Measurements from ENCODE around the gene LMCD1. TPM values are rescaled to one million over a fixed set of nuclear protein-coding genes. Genes with fewer than 3 reads are reported as not detected.

LMCD1 gene
- polyA plus RNA-seq, 1 of the 3 experiments (the other 2 are of a cell fraction), result 23.6 TPM

DNA sequence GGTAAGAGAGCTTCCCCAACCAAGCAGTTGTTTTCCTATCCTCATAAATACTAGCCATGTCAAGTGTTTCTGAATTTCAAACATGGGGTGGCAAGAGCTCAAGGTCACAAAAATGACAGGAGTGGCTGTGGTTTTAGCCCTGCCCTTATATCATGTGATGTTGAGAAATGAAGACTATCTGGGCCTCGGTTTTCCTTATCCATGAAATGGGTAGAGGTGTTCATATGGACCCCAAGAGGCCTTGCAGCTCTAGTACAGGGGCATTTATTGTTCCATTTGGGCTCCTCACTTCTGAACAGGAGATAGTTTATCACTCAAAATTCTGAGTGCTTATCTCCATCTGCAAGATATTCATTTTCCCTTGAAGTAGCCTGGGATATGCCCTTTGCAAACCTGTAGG lies 35.8 kb downstream of the LMCD1 start:
- ChIA-PET CTCF (interaction anchor here (1.0 kb wide), 1 partner anchor 9 kb away, joined by 4 read pairs; no protein-coding TSS in a partner anchor), POLR2A (no interaction called here)
- no peaks in the 10 kb centered on the region for H3K27me3 ChIP-seq (ENCODE audit: insufficient read depth)
- no peaks in the 10 kb centered on the region for H3K9me2 ChIP-seq
- H3K4me2 ChIP-seq, result no peak overlapping the region
- no peaks in the 10 kb centered on the region for H3F3A ChIP-seq (replicated peaks; ENCODE audit: insufficient read depth)
- H4K20me1 ChIP-seq (ENCODE audit: insufficient read depth), result no peaks in the 10 kb centered on the region
- H3K9ac ChIP-seq, result no peak overlapping the region
- no peak for DNase-seq
- no peaks in the 10 kb centered on the region for H3K9me3 ChIP-seq
- H3K27ac ChIP-seq (ENCODE audit: low read depth in 2 of 2, low read length in 1 of 2), result no peak overlapping the region
- TF ChIP-seq JUND (IDR thresholded peaks at IDR 0.05), result no peak
- no peak for TF ChIP-seq YY1 (IDR thresholded peaks at IDR 0.05; ENCODE audit: low read depth)
- no peak for TF ChIP-seq SMC3 (IDR thresholded peaks at IDR 0.05; ENCODE audit: low read depth, low read length)
- no peak for TF ChIP-seq FOXJ3 (CRISPR knock-in tag; IDR thresholded peaks at IDR 0.05)
- TF ChIP-seq, protein P1, sequence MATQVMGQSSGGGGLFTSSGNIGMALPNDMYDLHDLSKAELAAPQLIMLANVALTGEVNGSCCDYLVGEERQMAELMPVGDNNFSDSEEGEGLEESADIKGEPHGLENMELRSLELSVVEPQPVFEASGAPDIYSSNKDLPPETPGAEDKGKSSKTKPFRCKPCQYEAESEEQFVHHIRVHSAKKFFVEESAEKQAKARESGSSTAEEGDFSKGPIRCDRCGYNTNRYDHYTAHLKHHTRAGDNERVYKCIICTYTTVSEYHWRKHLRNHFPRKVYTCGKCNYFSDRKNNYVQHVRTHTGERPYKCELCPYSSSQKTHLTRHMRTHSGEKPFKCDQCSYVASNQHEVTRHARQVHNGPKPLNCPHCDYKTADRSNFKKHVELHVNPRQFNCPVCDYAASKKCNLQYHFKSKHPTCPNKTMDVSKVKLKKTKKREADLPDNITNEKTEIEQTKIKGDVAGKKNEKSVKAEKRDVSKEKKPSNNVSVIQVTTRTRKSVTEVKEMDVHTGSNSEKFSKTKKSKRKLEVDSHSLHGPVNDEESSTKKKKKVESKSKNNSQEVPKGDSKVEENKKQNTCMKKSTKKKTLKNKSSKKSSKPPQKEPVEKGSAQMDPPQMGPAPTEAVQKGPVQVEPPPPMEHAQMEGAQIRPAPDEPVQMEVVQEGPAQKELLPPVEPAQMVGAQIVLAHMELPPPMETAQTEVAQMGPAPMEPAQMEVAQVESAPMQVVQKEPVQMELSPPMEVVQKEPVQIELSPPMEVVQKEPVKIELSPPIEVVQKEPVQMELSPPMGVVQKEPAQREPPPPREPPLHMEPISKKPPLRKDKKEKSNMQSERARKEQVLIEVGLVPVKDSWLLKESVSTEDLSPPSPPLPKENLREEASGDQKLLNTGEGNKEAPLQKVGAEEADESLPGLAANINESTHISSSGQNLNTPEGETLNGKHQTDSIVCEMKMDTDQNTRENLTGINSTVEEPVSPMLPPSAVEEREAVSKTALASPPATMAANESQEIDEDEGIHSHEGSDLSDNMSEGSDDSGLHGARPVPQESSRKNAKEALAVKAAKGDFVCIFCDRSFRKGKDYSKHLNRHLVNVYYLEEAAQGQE (IDR thresholded peaks at IDR 0.05; ENCODE audit: low read depth, low read length), result no peak
- no peak for TF ChIP-seq ZBTB33 (IDR thresholded peaks at IDR 0.05; ENCODE audit: borderline replicate concordance, low read depth)
- TF ChIP-seq PBX3 (IDR thresholded peaks at IDR 0.05), result no peak
- TF ChIP-seq RCOR1 (IDR thresholded peaks at IDR 0.05; ENCODE audit: low read length), result no peak
- no peak for TF ChIP-seq EZH2phosphoT487 (IDR thresholded peaks at IDR 0.05; ENCODE audit: borderline replicate concordance, low read depth)
- no peak for TF ChIP-seq NRF1 (IDR thresholded peaks at IDR 0.05; ENCODE audit: low read depth, low read length)
- no peak for TF ChIP-seq ELF1 (IDR thresholded peaks at IDR 0.05)
- TF ChIP-seq CHD2 (IDR thresholded peaks at IDR 0.05; ENCODE audit: low read length, partially characterized antibody), result no peak
- TF ChIP-seq EP300 (IDR thresholded peaks at IDR 0.05; ENCODE audit: borderline replicate concordance in 1 of 2, low read depth in 1 of 2, low read length in 1 of 2), result no peak
- TF ChIP-seq MEF2A (IDR thresholded peaks at IDR 0.05; ENCODE audit: borderline replicate concordance, low read depth), result no peak
- no peak for TF ChIP-seq TEAD4 (IDR thresholded peaks at IDR 0.05; ENCODE audit: borderline replicate concordance, insufficient read depth)
- no peaks in the 10 kb centered on the region; a peak in 1 of 4 replicates for H3K4me1 ChIP-seq (ENCODE audit: control insufficient read depth in 1 of 2, insufficient read depth in 2 of 2, low read depth in 1 of 2, low read length in 1 of 2)
- no peaks in the 10 kb centered on the region for H3K79me2 ChIP-seq (ENCODE audit: insufficient read depth)
- H3K4me3 ChIP-seq (ENCODE audit: low read depth in 2 of 2, low read length in 1 of 2), result no peak overlapping the region
- peaks cover 0 to 51% of the 10 kb centered on the region in 2 experiments for H3K36me3 ChIP-seq (replicated peaks in 1 of 2; ENCODE audit: control insufficient read depth in 1 of 2, insufficient read depth in 2 of 2, low read length in 1 of 2)
- H2AFZ ChIP-seq (ENCODE audit: low read depth), result no peak overlapping the region
- WGBS (ENCODE audit: low lambda C conversion rate), result 71% methylated on average over 1 of the region's 1 CpG
